ENCODE results near the gene DMKN. TPM values are rescaled to one million over a fixed set of nuclear protein-coding genes. Genes with fewer than 3 reads are reported as not detected.

Gene DMKN
- polyA plus RNA-seq, 1 experiment, result 1.5 TPM

DNA sequence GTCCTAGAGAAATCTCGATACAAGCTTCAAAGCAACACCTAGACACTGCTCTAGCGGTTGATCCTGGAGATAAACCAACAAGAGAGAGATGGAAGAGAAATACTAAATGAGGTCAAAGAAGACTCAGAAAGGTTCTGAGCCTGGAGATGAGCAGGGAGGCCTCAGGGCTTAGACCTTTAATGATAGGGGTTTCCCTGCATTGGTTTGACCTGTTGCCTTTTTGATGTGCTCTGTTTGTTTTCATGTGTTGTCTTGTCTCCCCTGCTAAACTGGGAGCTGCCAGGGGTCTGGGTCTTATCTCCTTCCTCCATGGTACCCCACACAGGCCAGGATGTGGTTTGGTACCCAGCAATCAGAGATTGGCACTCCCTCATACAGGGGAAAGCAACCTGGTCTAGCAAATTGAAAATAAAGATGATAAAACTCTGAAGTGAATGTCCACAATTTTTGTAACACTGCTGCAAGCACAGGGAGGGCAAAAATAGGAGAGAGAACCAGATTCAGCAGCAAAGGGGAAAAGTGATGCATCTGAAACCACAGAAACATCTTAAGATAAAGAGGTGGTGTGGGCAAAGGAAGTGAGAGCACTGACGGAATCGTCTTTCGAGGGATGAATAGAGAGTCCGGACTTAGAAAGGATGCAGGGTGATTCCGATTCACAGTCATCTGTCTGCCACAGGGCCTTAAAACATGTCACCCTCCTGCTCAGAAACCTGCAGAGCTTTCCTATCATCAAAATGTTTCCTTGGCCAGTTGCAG is 61.9 kb downstream of the DMKN start:
- Histone ChIP-seq H3K36me3 (ENCODE audit: control insufficient read depth, insufficient read depth, low read length) (no peaks in the 10 kb centered on the region), H3K4me3 (ENCODE audit: low read depth, low read length) (no peak overlapping the region), H3K27me3 (ENCODE audit: control insufficient read depth, insufficient read depth, low read length) (no peaks in the 10 kb centered on the region)
- TF ChIP-seq, protein P1, sequence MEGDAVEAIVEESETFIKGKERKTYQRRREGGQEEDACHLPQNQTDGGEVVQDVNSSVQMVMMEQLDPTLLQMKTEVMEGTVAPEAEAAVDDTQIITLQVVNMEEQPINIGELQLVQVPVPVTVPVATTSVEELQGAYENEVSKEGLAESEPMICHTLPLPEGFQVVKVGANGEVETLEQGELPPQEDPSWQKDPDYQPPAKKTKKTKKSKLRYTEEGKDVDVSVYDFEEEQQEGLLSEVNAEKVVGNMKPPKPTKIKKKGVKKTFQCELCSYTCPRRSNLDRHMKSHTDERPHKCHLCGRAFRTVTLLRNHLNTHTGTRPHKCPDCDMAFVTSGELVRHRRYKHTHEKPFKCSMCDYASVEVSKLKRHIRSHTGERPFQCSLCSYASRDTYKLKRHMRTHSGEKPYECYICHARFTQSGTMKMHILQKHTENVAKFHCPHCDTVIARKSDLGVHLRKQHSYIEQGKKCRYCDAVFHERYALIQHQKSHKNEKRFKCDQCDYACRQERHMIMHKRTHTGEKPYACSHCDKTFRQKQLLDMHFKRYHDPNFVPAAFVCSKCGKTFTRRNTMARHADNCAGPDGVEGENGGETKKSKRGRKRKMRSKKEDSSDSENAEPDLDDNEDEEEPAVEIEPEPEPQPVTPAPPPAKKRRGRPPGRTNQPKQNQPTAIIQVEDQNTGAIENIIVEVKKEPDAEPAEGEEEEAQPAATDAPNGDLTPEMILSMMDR (IDR thresholded peaks at IDR 0.05; ENCODE audit: insufficient read depth, low read depth, low read length), result no peak
- ChIA-PET CTCF (no interaction called here), POLR2A (no interaction called here)
- no peak for DNase-seq (ENCODE audit: low read depth)

GRCh38 chr19:35449359-35450043 is 63.9 kb downstream of the DMKN start:
- CTCF ChIA-PET, result no interaction called here
- H3K27me3 ChIP-seq (ENCODE audit: control insufficient read depth, insufficient read depth, low read length), result 0 out of 2 replicates have a peak, but pooled peaks cover 2% of the 10 kb centered on the region
- POLR2A ChIA-PET, result interaction anchor here (0.7 kb wide), 1 partner anchor 49 kb away, joined by 20 read pairs; no protein-coding TSS in a partner anchor

DNA sequence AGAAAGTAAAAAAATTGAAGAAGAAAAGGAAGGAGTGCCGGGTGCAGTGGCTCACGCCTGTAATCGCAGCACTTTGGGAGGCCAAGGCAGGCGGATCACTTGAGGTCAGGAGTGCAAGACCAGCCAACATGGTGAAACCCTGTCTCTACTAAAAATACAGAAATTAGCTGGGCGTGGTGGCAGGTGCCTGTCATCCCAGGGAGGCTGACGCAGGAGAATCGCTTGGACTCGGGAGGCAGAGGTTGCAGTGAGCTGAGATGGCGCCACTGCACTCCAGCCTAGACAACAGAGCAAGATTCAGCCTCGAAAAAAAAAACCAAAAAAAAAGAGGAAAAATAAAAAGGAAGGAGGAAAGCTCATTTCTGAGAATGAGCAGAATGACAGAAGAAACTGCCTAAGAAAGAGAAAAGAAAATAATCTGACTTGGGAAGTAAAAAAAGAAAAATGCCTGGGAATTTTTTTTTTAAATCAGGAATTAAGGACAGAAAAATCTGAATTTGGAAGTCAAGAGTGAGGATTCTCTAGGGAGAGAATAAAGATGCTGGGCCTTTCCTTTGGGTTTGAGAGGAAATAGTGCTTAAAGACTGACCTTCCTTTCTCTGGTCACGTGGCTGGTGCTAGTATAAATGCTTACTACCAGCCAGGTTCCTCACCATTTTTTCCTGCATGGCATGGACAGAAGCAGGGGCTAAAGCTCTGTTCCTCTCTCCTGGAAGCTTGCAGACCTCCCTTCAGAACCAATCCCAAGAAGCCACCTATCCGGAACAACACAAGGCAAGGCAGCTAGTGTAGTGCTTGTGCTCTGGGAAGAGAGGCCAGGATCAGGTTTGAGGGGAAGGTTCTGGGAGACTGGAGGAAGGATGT is 65.6 kb downstream of the DMKN start, which contains the start of gene FFAR2:
FFAR2 (plus strand) TSS at position 652 of the 864 bp plus-strand sequence. CDS start 1,458 bp downstream, outside the sequence.
- TF ChIP-seq, protein P1 (IDR thresholded peaks at IDR 0.05; ENCODE audit: insufficient read depth, low read depth, low read length), result no peak
- ChIA-PET CTCF (no interaction called here), POLR2A (no interaction called here)
- no peak for DNase-seq (ENCODE audit: low read depth)
- Histone ChIP-seq H3K36me3 (ENCODE audit: control insufficient read depth, insufficient read depth, low read length) (no peaks in the 10 kb centered on the region), H3K4me3 (ENCODE audit: low read depth, low read length) (no peak within 1 kb of the TSS), H3K27me3 (ENCODE audit: control insufficient read depth, insufficient read depth, low read length) (0 out of 2 replicates have a peak, but pooled peaks cover 2% of the 10 kb centered on the region)

More at GRCh38 chr19:35449359-35450043, 63.9 kb downstream of the DMKN start:
- DNase-seq (ENCODE audit: low read depth), result no peak
- TF ChIP-seq, protein P1 (IDR thresholded peaks at IDR 0.05; ENCODE audit: insufficient read depth, low read depth, low read length), result no peak
- Histone ChIP-seq H3K36me3 (ENCODE audit: control insufficient read depth, insufficient read depth, low read length) (no peaks in the 10 kb centered on the region), H3K4me3 (ENCODE audit: low read depth, low read length) (no peak overlapping the region)

Other genes with a start within 250 kb of the DMKN start
- gene USF2, start 244.7 kb downstream of the DMKN start, polyA plus RNA-seq (2011; rRNA removed), result 80.3 and 80.9 TPM in 2 replicates
- not detected in 2 replicates for gene HAMP, start 231.1 kb downstream of the DMKN start, polyA plus RNA-seq (2011; rRNA removed)
- not detected in 2 replicates for gene MAG, start 221.5 kb downstream of the DMKN start, polyA plus RNA-seq (2011; rRNA removed)
- not detected in 2 replicates for gene CD22, start 184.5 kb downstream of the DMKN start, polyA plus RNA-seq (2011; rRNA removed)
- not detected in 2 replicates for gene FFAR1, start 165.7 kb downstream of the DMKN start, polyA plus RNA-seq (2011; rRNA removed)
- not detected in 2 replicates for gene FFAR3, start 155.2 kb downstream of the DMKN start, polyA plus RNA-seq (2011; rRNA removed)
- gene GPR42, start 142.6 kb downstream of the DMKN start, polyA plus RNA-seq (2011; rRNA removed), result not detected in 2 replicates
- gene FFAR2, start 65.4 kb downstream of the DMKN start, polyA plus RNA-seq (2011; rRNA removed), result not detected in 2 replicates
- not detected in 2 replicates for gene KRTDAP, start 23.2 kb downstream of the DMKN start, polyA plus RNA-seq (2011; rRNA removed)
- 0.70 and 1.6 TPM in 2 replicates for gene SBSN, start 14.7 kb upstream of the DMKN start, polyA plus RNA-seq (2011; rRNA removed)
- not detected in 2 replicates for gene GAPDHS, start 19.8 kb upstream of the DMKN start, polyA plus RNA-seq (2011; rRNA removed)
- 167 and 200 TPM in 2 replicates for gene TMEM147, start 32.0 kb upstream of the DMKN start, polyA plus RNA-seq (2011; rRNA removed)
- not detected in 2 replicates for gene ATP4A, start 50.0 kb upstream of the DMKN start, polyA plus RNA-seq (2011; rRNA removed)
- gene PMIS2, start 72.5 kb upstream of the DMKN start, polyA plus RNA-seq (2011; rRNA removed), result not detected in 2 replicates
- 2.3 and 3.9 TPM in 2 replicates for gene HAUS5, start 99.1 kb upstream of the DMKN start, polyA plus RNA-seq (2011; rRNA removed)
- 36.8 and 52.6 TPM in 2 replicates for gene RBM42, start 115.4 kb upstream of the DMKN start, polyA plus RNA-seq (2011; rRNA removed)
- gene ETV2, start 128.1 kb upstream of the DMKN start, polyA plus RNA-seq (2011; rRNA removed), result 0.47 and 0.54 TPM in 2 replicates
- gene COX6B1, start 134.7 kb upstream of the DMKN start, polyA plus RNA-seq (2011; rRNA removed), result 463 and 510 TPM in 2 replicates
- gene UPK1A, start 152.9 kb upstream of the DMKN start, polyA plus RNA-seq (2011; rRNA removed), result 0.17 and 0.39 TPM in 2 replicates
- not detected in 2 replicates for gene ZBTB32, start 190.9 kb upstream of the DMKN start, polyA plus RNA-seq (2011; rRNA removed)
- gene KMT2B, start 204.4 kb upstream of the DMKN start, polyA plus RNA-seq (2011; rRNA removed), result 6.1 and 13.3 TPM in 2 replicates
- gene IGFLR1, start 228.8 kb upstream of the DMKN start, polyA plus RNA-seq (2011; rRNA removed), result 1.1 and 1.9 TPM in 2 replicates
- 18.3 and 20.3 TPM in 2 replicates for gene U2AF1L4, start 231.8 kb upstream of the DMKN start, polyA plus RNA-seq (2011; rRNA removed)
- gene PSENEN, start 232.0 kb upstream of the DMKN start, polyA plus RNA-seq (2011; rRNA removed), result 65.4 and 76.2 TPM in 2 replicates
- 8.9 and 15.0 TPM in 2 replicates for gene LIN37, start 234.9 kb upstream of the DMKN start, polyA plus RNA-seq (2011; rRNA removed)
- gene HSPB6, start 243.4 kb upstream of the DMKN start, polyA plus RNA-seq (2011; rRNA removed), result 21.0 and 27.2 TPM in 2 replicates
- 6.9 and 9.4 TPM in 2 replicates for gene PROSER3, start 244.5 kb upstream of the DMKN start, polyA plus RNA-seq (2011; rRNA removed)